Measurements from ENCODE around the gene TFDP2.

DNA sequence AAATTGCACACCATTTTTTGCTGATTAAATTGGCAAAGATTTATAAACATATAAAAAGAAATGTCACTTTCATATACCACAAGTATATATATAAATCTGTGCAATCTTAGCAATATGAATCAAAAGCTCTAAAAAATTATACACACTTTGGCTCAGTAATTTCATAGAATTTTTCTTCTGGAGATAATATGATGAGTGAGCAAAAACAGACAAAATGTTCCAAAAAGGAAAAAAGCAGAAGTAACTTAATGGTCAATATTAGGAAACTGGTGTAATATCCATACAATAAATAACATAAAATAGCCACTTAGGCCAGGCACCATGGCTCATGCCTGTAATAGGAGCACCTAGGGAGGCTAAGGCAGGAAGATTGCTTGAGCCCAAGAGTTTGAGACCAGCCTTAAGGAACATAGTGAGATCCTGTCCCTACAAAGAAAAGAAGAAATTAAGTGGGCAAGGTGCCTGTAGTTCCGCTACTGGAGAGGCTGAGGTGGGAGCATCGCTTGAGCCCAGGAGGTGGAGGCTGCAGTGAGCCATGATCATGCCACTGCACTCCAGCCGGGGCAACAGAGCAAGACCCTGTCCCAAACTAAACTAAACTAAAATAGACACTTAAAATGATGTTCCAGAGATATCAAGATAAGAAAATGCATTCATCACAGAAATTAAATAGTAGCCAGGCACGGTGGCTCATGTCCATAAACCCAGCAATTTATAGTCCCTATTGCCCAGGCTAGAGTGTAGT is 52.1 kb downstream of the TFDP2 start:
- TF ChIP-seq GLI4 (tag by site-specific recombination; IDR thresholded peaks at IDR 0.05) (no peak), ZNF664 (tag by site-specific recombination; IDR thresholded peaks at IDR 0.05) (no peak), ZNF138 (tag by site-specific recombination; IDR thresholded peaks at IDR 0.05; ENCODE audit: borderline replicate concordance) (no peak), OSR2 (tag by site-specific recombination; IDR thresholded peaks at IDR 0.05) (no peak), MYNN (tag by site-specific recombination; IDR thresholded peaks at IDR 0.05; ENCODE audit: borderline replicate concordance) (no peak), CTCF (tag by site-specific recombination; IDR thresholded peaks at IDR 0.05) (no peak), ZNF677 (tag by site-specific recombination; IDR thresholded peaks at IDR 0.05) (no peak)
- TF ChIP-seq, protein P1, sequence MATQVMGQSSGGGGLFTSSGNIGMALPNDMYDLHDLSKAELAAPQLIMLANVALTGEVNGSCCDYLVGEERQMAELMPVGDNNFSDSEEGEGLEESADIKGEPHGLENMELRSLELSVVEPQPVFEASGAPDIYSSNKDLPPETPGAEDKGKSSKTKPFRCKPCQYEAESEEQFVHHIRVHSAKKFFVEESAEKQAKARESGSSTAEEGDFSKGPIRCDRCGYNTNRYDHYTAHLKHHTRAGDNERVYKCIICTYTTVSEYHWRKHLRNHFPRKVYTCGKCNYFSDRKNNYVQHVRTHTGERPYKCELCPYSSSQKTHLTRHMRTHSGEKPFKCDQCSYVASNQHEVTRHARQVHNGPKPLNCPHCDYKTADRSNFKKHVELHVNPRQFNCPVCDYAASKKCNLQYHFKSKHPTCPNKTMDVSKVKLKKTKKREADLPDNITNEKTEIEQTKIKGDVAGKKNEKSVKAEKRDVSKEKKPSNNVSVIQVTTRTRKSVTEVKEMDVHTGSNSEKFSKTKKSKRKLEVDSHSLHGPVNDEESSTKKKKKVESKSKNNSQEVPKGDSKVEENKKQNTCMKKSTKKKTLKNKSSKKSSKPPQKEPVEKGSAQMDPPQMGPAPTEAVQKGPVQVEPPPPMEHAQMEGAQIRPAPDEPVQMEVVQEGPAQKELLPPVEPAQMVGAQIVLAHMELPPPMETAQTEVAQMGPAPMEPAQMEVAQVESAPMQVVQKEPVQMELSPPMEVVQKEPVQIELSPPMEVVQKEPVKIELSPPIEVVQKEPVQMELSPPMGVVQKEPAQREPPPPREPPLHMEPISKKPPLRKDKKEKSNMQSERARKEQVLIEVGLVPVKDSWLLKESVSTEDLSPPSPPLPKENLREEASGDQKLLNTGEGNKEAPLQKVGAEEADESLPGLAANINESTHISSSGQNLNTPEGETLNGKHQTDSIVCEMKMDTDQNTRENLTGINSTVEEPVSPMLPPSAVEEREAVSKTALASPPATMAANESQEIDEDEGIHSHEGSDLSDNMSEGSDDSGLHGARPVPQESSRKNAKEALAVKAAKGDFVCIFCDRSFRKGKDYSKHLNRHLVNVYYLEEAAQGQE (tag by site-specific recombination; IDR thresholded peaks at IDR 0.05): no peak
